ENCODE results near the gene JAG1.

JAG1 gene

GRCh38 chr20:10673842-10674683 is at the start of gene JAG1:
TSS of gene JAG1 (minus strand) at chr20:10673999. CDS start at chr20:10673530, 469 bp downstream.
- DNase-seq, result peak; percentile 84

GRCh38 chr20:10721976-10722375 is 48.2 kb upstream of the JAG1 start:
- DNase-seq, result no peak

- no peak for DNase-seq
These were observed 47.5 kb upstream of the JAG1 start for GRCh38 chr20:10721137-10721896.

DNA sequence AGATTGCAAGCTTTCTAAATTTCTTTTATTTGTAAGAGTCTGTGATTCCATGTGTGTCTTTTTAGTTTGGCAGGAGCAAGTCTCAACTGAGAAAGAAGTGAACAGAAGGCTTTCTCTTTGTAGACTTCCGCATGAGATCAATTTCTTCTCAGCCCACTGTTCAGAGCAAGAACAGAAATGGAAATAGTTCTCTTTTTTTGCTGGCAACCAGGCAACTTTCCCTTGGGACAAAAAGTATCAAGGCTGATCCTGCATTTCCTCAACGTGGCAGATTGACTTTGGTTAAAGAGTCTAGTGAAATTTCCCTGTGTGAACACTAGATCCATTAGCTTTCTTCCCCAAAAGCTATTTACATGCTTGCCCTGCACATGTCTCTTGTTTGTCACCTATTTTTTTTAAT is 46.8 kb upstream of the JAG1 start:
- no peak for DNase-seq

- DNase-seq, result no peak
These were observed 46.1 kb upstream of the JAG1 start for GRCh38 chr20:10719740-10720385.

GRCh38 chr20:10718661-10719060 is 44.9 kb upstream of the JAG1 start:
- DNase-seq, result no peak

GRCh38 chr20:10716855-10717254 is 43.1 kb upstream of the JAG1 start:
- DNase-seq, result no peak

DNA sequence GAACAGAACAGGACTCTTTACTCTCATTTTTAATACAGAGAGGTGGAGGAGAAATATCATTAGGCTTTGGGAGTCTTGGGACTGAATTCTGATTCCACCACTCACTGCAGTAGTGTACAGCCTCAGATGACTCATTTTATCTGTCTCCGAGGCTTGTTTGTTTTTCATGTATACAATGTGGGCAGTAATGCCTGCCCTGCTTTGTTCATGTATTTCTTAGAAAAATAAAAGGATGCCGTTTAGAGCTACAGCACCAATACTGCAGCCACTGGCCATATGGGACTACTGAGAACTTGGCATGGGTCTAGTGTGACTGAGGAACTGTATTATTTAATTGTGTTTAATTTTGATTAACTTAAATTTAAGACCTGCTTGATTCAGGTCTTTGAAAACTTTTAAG is 41.2 kb upstream of the JAG1 start:
- no peak for DNase-seq

DNA sequence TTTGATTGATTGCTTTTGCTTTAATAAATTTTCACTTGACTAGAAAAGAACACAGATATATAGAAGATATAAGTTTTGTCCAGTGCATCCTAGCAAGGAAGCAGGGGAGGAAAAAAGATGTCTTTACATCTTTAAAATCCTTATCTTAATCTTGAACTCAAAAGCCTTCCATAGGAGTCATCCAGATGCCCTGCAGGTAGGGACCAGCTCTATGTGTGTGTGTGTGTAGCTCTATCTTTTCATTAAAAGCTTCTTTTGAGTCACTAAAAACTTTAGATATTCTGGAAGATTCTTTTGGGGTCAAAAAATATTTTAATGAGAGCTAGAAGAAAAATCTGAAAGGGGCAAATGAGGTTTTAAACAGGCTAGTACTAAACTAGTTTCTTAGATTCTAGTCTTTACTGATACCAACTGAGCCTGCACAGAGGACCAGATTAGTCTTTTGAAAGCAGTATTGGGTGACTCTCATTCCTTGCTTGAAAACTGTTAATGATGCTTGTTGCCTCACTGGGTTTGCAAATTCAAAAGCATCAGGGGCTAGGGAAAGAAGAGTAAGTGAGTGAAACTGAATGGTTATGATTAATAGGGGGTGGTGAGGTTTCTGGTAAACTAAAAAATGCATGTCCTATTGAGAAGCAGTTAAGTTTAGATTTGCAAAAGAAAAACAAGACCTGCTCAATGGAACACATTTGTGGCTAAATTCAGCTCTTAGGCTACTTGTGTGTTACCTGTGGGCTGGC is 40.6 kb upstream of the JAG1 start:
- no peak for DNase-seq

- no peak for DNase-seq
These were observed 39.4 kb upstream of the JAG1 start for GRCh38 chr20:10713161-10713560.

DNA sequence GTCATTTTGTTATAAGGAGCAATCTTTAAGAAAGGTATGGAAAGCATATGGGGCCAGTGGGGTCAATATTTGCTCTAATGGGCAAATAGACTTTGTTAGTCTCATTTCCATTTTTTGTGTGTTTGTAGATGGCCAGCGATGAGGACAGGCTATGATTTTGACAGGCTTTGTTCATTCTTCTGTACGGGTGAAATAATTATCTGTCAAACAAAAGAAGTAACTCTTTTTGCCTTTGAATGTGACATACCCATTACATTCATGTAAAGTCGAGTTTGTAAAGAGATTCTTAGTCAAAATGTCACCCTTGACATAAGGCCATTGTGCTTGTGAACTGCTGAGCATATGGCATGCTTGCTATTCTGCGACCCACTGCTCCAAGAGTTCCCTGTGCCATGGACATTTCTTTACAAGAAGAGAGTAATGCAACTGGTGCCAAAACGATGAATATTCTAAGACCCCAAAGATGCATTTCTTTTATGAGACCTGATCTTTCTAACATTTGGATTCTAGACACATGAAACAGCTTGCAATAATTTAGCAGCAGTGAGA is 38.2 kb upstream of the JAG1 start:
- no peak for DNase-seq

DNA sequence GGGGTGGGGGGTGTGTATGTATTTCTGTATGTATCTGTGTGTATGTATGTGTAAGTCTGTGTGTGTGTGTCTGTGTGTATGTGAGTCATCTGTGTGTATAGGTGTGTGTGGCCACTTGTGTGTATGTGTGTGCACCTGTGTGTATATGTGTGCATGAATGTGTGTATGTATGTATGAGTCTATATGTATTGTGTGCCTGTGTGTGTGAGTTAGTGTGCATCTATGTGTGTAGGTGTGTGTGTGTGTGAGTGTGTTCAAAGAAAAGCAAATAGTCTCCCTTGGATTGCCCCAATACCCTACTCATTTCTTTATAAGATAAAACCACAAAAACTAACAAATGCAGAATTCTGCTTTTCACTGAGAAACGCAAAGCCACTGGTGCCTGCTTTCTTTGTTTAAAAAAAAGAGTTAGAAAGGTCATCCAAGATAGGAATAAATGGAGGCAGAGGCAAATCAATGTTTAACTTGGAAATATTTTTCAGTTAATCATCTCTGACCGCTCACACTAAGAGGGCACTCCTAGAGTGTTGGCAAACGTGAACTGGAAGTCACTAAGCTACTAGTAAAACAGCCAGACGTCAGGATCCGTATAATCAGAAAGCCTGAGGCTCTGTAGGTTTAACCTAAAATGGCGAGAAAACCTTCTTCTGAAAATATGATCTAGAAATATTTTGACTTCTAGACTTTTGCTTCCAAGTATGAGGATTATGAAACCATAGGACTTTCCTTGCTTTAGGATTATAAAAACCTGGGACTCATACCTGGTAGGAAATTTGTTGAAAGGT is 37.4 kb upstream of the JAG1 start:
- no peak for DNase-seq

DNA sequence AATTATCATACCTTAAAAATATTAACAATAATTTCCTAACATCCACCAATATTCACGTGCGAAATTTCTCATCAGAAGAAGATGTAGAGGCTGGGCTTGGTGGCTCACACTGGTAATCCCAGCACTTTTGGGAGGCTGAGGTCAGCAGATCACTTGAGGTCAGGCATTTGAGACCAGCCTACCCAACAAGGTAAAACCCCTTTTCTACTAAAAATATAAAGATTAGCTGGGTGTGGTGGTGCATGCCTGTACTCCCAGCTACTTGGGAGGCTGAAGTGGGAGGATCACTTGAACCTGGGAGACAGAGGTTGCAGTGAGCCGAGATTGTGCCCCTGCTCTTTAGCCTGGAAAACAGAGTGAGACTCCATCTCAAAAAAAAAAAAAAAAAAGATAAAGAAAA is 36.1 kb upstream of the JAG1 start:
- DNase-seq, result no peak

- DNase-seq, result no peak
These were observed 34.8 kb upstream of the JAG1 start for GRCh38 chr20:10708351-10709185.

GRCh38 chr20:10707791-10708190 is 34.0 kb upstream of the JAG1 start:
- no peak for DNase-seq

GRCh38 chr20:10707068-10707467 is 33.3 kb upstream of the JAG1 start:
- DNase-seq, result no peak

DNA sequence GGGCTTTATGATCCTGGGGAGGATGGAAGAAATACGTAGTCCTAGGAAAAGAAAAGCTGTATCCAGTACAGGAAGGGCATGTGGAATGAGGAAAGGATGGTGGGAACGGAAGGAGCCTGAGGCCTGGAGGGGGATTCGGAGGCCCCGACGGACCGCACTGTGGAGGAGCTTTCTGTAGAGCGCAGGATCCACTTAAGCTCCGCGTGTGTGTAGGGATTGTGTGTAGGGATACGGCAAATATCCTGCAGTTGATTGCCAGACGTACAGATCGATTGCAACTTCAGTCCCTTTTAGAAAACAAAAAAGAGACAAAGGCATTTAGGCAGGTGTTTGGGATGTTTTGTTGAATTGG is 32.6 kb upstream of the JAG1 start:
- no peak for DNase-seq

DNA sequence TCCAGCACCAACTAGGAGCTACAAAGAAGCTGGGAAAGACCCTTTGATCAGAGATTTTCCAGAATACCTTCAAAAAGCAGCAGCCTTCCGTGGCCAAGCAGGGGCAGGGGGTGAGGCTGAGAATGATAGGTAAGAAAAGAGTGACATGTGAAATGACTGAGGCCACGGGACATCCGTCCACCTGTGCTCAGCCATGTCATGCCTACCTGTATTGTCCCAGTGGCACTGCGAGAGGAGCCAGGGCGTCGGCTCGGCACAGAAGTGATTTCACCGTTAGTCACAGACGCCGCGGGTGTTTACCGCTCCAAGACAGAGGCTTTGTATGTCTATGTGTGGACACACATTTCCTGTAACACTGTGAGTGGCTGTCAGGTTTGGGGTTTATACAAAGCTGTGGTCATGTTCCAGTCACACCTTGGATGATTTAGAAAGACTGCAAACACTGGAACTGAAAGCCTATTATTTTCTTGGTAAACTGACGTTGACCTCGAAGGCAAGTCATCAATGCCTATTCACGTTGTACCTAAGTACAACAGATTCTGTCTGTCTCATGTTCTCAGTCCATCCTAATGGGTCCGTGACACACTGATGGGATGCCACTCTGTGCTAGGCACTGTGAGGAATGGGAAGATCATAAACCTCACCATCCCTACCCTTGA is 32.1 kb upstream of the JAG1 start:
- DNase-seq, result no peak

DNA sequence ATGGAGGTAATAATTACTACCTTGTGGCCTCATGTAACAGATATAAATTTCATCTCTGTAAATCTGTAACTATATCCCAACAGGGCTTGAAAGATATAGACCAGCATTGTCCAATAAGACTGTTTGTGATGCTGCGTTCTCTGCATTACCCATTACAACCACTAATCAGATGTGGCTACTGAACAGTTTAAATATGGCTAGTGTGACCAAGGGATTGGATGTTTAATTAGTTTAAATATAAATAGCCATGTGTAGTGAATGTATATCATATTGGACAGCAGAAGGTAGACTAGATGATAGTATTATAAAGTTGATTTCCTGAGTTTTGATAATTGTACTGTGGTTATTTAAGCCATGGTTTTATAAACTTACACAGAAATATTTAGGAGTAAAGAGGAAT is 27.8 kb upstream of the JAG1 start:
- no peak for DNase-seq

- DNase-seq, result no peak
These were observed 26.1 kb upstream of the JAG1 start for GRCh38 chr20:10699941-10700340.

DNA sequence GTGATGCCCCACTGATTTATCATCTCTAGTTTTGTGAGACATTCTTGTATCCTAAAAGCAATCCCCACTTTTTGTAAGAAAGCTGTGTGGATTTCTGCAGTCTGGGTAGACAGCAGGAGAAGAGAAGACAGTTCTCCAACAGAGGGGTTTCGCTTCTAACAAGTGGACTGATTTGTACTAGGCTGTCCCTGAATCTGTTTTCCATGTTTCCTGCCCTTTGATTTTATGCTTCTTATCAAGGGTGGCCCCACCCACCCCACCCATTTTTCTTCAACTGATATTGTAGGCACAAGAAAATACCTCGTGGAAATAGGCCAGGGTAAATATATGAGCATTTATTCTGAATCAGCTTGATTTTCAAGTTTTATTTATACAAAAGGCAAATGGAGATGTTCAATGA is 25.7 kb upstream of the JAG1 start:
- no peak for DNase-seq

All from NCI-H1436 (cell line).